GM21390 (cell line): ENCODE results near the gene ANO7.

Experiments used
- ATAC-seq: cut with Tn5 transposase; IDR thresholded peaks from one replicate; pipeline ENCODE4 v1.9.1; 2021; ENCODE audit not compliant: unreplicated experiment

ANO7 gene

DNA sequence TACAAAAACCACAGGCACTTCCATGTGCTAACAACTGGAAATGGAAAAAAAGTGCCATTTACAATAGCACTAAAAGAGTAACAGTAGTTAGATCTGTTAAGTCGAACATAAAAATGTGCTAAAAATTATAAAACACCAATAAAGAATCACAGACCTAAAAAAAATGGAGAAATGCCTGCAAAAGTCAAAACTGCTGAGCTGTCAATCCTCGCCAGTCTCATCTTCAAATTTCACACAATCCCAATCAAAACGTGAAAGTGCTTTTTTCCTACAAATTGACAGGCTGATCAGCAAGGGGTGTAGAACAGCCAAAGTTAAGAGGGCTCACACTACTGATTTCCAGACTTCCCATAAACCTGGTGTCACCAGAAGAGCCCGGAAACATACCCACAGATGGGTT lies 53.2 kb downstream of the ANO7 start:
- ATAC-seq, result no peak

DNA sequence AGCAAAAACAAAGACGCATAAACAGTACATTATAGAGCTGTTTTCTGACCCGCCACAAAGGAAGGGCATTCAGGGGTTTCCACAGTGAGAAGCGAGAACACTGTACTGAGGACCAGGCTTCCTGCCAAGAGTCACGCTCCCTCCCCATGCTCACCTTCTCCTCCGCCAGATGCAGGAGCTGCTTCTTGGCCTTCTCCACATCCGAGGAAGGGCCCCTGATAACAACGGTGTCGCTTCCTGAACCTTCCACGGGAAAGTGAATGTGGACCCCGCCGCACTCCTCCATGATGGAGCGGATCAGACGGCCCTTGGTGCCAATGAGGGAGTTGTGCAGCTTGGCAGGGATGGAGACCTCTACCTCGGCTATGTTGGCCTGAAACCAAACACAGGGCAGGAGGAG lies 53.8 kb downstream of the ANO7 start:
- no peak for ATAC-seq

GRCh38 chr2:241244368-241244767 lies 55.9 kb downstream of the ANO7 start:
- no peak for ATAC-seq

DNA sequence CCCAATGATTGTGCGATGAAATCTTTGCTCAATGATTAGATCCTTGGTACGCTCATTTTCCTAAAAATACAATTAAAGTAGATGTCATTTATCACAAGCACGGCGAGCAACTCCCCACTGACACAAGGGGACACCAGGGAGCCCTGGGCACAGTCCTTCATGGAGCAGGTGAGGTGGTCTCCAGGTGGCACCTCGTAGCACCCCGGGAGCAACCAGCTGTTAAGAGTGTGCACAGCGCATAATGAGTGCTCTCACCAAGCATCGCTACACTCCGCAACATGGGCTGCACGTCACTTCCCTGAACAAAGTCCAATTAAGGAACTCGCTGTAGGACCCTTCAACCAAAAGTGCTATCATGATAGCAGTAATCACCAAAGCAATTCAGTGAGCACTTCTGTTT lies 59.8 kb downstream of the ANO7 start:
- no peak for ATAC-seq

DNA sequence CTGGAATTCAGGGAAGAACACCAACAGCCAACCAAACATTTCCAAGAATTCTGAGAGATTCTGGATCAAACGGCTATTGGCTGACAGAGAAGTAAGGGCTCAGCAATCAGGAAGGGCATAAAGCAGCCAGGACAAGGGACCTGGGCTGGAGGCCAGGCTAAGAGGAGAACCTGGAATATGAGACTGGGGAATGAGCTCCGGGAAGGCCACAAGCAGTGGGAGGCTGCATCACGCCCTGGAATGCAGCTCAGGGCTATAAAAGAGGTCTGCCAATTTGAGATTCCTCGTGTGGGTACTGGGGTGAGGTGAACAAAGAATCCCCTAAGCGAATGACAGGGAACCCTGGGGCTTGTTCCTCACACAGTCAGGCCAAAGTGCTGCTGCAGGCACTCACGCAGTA lies 60.4 kb downstream of the ANO7 start:
- no peak for ATAC-seq

DNA sequence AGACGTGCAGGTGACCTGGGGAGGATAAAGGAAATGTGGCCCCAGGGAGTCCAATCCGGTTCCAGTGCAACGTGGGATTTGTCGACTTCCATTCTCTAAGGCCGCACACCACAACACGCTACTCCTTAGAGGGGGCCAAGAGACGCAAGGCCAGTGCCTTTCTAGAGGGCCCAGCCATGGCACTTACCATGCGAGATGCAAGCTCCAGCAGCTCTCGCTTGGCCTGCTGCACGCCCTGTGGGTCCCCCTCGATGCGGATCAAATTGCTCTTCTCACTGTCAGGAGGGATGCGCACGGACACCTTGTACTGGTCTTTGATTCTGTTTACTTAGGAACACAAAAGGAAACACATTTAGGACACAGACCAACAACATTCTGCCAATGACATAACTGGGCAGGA lies 61.2 kb downstream of the ANO7 start:
- no peak for ATAC-seq

GRCh38 chr2:241252778-241253475 lies 64.5 kb downstream of the ANO7 start:
- no peak for ATAC-seq

- ATAC-seq, result no peak
These were observed 66.5 kb downstream of the ANO7 start for GRCh38 chr2:241254904-241255351.

DNA sequence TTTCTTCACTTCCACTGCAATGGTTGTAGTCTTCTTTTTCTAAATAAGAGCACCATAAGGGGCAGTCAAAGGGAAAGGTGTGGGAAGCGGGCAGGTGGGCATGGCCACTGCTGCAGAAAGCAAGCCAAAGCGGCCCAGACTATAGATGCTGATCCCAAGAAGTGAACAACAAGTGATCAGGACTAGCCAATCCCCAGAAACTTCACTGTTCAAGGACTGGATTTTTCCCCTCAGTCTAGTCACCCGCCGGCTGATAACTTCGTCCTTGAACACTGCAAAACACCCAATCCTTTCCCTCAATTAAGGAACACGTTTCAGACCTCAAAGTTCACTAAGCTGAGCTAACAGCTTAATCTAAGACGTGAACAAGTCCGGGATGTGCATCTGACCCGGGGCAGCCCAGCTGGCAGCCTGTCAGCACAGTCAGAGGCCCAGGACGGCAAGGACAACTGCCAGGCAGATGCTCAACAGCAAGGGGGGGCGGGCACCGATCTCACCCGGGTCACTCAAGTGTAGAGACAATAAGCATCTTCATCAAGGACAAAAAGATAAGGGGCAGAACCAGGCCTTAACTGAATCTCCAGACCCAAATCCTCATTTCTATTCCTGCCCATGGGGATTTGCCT lies 67.2 kb downstream of the ANO7 start:
- no peak for ATAC-seq

DNA sequence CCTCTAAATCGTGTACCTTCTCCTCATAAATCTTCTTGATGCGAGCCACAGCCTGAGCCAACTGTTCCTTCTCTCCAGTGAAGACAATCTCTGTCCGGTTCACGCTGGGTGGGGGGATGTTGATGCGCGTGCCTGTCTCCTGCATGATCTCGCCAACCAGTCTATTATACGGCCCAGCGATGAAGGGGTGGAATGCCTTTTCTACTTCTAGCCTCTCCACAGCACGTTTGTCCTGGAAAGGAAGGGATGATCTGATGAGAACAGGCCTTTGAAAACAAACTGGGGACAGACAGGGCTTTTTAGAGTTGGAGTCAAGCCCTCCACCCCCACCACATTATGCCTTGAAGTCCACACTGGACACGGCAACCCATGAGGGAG lies 67.7 kb downstream of the ANO7 start:
- no peak for ATAC-seq

GRCh38 chr2:241257419-241258032 lies 69.0 kb downstream of the ANO7 start:
- ATAC-seq, result no peak

- no peak for ATAC-seq
These were observed 70.2 kb downstream of the ANO7 start for GRCh38 chr2:241258505-241259280.

GRCh38 chr2:241260911-241261310 lies 72.4 kb downstream of the ANO7 start:
- ATAC-seq, result no peak

GRCh38 chr2:241261628-241262027 lies 73.2 kb downstream of the ANO7 start:
- no peak for ATAC-seq

- no peak for ATAC-seq
These were observed 74.6 kb downstream of the ANO7 start for GRCh38 chr2:241263061-241263460.

GRCh38 chr2:241265506-241265905 lies 77.0 kb downstream of the ANO7 start:
- ATAC-seq, result no peak

GRCh38 chr2:241267249-241268067 lies 79.0 kb downstream of the ANO7 start:
- ATAC-seq, result no peak

DNA sequence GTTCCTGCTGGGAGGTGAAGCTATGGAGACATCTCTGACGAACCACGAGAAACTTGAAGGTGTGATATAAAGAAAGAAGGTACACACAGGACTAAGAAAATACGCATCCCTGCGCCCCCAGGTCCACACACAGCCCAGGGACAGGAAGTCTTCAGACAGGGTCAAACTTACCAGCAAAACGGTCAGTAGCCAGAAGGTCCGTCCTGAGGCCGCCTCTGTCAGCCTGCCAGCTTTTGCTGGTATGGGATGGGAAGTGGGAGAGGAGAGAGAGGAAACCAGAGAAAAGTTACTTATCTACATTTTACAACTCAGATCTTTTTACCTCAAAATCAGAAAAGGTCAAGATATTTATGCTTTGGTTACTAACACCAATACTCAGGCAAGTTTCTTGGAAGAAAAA lies 79.8 kb downstream of the ANO7 start:
- ATAC-seq, result no peak

DNA sequence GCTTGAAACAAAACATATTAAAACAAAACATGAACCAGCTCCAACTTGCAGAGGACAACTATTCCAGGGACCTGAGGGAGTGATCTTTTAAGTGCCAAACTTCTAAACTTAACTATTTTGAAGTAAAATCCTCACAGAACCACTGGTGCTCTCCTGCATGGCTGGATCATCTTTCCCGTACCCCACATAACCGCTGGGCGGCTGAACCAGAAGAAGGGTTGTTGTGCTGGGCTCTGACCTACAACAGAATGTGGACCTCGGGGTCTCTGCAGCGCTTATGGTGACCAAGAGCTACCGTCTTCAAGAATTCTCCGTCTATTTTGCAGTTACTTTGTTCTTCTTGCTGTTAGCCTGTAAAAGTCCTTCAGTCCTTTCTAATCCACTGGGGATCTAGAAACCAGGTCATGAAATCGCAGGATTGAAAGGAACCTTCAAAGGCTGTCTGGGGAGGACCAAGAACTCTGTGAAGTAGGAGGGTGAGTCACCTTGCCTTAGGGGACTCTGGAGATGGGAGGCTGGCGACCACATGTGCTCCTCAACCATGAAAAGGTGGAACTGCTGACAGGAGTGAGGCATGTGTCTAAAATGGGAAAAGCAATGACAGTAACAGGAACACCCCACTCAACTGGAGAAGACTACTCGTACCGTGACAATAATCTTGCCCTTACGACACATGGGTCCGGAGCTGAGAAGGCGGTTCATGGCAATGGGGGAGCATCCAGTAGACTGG lies 80.4 kb downstream of the ANO7 start:
- no peak for ATAC-seq
